ENCODE results near the gene FBRS.
"Not testable (repeated sequence)": the region's sequence is repeated elsewhere in the genome, so short reads cannot be mapped to it uniquely, and the experiment has no call there.

The FBRS gene

DNA sequence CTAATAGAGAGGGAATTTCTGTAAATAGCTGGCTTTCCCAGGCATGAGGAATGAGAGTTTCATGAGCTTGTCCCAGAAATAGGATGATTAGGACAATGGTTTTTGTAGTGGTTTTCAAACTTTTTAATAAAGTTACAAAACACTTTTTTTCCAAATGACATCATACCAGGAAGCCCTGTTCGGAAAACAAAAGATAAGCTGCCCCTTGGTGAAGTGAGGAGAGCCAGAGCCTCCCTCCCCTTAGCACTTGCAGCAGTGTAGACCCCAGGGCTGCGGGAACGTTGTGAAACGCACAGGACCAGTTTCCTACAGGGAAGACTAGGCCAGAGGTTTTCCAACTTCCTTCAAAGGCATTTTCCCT is 7.6 kb downstream of the FBRS start:
- no peak for DNase-seq

DNA sequence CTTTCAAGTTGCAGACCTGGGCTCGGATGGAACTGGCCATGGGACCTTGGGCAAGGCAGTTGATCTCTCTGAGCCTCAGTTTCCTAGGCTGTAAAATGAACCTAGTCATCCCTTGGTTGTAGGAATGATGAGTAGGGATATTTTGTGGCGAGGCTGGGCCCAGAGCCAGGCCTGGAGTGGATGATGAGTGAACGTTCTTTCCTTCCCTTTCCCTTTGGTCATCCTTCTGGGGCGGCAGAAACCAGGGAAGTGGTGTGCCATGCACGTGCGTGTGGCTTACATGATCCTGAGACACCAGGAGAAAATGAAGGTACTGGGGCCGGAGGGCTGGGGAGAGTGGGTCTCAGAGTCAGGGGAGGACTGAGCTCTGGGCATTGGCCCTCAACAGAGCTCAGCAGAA is 8.4 kb downstream of the FBRS start:
- DNase-seq: no peak

DNA sequence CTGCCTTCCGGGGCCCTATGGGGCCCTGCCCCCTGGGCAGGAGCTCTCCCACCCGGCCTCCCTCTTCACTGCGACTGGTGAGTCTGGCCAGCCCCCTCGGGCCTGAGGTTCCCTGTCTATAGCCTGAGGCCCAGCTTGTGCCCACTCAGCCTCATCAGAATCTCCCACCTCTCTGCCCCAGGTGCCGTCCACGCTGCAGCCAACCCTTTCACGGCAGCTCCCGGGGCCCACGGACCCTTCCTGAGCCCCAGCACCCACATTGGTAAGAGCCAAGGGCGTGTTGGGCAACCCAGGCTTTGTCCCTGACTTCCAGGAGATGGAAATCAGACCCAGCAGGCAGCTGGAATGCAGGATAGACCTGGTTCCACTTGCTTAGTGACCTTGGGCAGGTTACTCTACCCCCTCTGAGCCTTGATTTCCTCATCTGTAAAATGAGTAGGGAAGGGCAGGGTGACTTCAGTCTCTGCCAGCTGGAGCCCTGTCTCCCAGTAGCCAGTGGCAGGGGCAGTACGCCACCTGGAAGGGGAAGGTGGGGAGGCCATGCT is 9.2 kb downstream of the FBRS start:
- DNase-seq: no peak

DNA sequence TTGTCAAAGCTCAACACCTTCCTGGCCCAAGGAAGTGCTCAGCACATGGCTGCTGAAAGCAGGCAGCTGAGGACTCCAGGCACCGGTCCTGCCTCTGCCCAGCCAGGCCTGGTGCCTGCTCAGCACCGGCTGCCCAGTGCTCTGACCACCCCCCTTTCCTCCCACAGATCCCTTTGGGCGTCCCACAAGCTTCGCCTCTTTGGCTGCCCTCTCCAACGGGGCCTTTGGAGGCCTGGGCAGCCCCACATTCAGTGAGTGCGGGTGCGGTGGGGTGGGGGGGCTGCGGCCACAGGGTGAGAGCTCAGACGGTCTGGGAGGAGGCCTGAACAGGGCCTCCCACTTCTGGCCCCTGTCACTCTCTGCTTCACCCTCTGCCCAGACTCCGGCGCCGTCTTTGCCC is 10.2 kb downstream of the FBRS start:
- no peak for DNase-seq

DNA sequence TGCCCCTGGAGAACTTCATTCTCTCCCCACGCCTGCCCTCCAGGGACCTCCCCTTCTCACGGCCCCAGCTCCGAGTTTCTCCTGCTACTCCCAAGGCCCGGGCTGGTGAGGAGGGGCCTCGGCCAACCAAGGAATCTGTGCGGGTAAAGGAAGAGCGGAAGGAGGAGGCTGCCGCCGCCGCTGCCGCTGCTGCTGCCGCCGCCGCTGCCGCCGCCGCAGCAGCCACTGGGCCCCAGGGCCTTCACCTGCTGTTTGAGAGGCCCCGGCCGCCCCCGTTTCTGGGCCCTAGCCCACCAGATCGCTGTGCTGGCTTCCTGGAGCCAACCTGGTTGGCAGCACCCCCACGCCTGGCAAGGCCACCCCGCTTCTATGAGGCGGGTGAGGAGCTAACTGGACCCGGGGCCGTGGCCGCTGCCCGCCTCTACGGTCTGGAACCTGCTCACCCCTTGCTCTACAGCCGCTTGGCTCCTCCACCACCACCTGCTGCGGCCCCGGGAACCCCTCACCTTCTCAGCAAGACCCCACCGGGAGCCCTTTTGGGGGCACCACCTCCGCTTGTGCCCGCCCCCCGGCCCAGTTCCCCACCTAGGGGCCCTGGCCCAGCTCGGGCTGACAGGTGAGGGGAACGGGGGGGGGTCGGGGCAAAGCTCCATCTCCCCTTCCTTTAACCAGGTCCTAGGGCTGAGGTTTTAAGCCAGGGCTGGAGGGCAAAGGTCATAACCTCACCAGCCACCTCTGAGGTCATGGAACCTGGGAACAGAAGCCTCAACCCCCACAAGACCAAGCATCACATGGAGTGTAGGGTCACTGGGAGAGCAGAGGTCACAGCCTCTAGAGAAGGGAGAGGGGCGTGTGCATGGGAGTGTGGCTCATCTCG is 11.0 kb downstream of the FBRS start:
- DNase-seq: no peak

DNA sequence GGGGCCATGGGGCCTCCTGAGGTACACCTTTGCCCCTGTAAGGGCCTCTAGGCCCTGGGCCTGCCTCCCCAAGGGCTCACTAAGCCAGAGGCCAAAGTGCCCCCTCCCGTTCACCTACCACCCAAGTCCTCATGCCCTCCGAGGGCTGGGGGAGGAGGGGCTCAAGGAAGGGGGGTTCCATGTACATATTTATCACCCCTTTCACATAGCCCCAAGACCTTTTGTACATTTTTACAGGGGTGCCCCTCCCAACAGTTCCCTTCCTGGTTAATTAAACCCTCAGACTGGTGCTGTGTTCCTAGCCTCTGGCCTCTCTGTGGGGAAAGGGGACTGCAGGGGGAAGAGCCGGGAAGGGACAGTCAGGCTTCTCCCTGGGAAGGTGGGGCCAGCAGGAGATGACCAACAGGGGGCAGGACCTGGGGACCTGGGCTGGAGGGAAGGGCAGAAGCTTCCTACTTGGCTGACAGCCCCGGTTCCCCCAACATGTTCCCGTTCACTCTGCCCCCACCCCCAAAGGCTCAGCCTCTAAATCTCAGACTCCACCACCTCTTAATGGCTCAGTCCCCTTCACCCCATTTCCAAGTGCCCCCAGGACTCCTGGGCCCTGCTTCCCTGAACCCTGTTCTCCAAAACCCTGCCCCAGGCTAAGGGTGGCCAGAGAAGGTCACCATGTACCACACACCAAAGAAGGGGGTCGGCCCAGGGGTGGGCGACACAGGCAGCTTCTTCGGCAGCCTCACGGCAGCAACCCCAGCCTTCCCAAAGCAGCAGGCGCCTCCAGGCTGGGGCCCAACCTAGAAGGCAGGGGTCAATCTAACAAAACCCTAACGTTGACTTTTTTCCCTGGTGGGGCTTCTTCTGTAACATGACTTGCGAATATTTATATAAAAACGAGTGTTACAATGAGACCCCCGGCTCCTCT is 11.9 kb downstream of the FBRS start:
- DNase-seq: no peak

DNA sequence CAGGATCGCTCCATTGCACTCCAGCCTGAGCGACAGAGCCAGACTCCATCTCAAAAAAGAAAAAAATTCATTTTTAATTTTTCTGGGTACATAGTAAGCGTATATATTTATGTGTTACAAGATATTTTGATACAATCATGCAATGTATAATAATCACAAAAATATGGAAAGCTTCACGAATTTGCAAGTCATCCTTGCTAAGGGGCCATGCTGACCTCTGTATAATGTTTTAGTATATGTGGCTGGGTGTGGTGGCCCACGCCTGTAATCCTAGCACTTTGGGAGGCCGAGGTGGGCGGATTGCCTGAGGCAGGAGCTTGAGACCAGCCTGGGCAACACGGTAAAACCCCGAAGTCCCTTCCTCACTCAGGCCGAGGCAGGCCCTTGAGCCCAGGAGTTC is 16.9 kb downstream of the FBRS start:
- DNase-seq: no peak

DNA sequence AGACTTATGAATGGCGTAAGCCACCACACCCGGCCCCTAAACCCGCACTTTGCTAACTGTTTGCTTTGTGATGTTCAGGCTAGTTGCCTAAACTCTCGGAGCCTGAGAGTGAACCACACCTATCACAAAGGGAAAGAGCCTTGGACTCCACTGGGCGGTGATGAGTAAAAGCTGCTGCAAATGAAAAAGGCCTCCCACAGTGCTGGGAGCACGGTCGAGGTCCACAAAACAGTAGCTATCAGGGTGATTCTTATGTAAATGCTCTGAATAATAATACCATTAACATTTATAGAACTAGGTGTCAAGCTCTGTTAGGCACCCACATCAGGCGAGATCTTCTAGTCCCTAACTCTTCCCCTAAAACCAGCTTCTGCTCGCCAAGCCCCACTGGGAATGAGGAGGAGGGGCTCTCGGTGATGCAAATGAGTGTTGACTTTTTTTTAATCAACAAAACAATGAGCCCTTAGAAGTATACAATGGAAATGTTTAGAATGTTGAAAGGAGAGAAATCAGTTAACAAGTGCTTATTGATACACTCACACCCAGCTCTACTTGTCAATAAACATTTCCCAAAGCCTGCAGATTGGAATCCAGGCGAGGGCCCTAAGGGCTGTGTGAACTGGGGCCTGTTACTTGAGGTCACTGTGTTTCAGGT is 19.8 kb downstream of the FBRS start:
- no peak for DNase-seq

DNA sequence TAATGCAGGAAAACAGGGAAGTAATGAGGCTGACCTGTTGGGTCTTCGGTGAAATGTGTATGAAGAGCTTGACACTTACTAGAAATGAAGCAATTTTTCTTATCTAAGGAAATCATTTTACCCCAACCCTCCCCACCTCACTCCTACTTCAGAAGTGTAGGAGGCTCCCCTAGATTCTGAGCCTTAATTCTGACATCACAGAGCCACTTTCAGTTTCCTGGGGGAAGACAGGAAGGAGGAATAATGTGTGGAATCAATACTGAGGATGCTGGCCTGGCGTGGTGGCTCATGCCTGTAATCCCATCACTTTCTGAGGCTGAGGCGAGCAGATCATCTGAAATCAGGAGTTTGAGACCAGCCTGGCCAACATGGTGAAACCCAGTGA is 20.3 kb downstream of the FBRS start:
- DNase-seq: no peak

DNA sequence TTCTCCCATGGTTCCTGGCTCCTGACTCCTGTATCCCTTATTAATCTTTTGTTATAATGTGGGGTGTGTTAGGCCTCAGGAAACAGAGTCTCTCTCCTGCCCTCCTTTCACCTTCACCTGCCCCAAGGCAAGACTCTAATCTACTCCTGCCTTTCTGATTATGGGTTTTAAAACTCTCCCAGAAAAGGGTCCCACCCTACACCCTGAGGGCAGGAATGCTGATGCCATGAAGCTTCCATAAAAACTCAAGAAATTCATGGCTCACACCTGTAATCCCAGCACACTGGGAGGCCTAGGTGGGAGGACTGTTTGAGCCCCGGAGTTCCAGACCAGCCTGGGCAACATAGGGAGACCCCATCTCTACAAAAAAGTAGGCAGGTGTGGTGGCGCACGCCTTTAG is 22.1 kb downstream of the FBRS start:
- DNase-seq: no peak

DNA sequence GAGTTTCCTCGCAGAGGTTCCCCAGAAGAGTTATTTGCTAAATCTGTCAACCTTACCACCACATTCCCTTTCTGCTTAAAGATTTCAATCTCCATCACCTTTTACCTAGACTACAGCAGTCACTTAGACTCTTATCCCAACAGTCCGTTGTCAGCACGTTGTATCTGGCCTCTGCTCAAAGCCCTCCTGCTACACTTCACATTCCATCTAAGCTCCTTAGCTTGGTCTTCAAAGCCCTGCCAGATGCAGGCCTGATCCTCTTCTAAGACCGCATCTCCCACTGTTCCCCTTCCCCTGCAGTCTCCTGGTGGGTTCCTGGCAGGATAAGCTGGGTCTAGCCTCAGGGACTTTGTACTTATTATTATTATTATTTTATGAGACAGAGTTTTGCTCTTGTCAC is 30.5 kb downstream of the FBRS start:
- DNase-seq: no peak

DNA sequence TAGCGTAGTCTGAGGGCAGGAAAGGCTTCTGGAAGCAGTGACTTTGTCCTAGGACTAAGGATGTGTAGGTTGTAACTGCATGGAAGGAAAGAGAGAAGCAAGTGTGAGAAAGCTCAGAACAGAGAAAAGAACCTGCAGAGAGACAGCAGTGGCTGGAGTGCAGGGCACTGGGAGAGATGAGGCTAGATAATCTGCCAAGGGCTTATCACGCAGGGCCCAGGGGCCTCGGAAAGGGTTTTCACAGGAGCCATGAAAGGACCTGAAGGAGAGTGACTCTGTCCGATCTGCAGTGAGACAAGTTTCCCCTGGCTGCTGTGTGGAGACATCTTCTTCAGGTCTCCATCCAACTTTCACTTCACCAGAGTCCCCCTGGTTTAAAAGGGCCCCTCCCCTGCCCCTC is 33.7 kb downstream of the FBRS start:
- no peak for DNase-seq

DNA sequence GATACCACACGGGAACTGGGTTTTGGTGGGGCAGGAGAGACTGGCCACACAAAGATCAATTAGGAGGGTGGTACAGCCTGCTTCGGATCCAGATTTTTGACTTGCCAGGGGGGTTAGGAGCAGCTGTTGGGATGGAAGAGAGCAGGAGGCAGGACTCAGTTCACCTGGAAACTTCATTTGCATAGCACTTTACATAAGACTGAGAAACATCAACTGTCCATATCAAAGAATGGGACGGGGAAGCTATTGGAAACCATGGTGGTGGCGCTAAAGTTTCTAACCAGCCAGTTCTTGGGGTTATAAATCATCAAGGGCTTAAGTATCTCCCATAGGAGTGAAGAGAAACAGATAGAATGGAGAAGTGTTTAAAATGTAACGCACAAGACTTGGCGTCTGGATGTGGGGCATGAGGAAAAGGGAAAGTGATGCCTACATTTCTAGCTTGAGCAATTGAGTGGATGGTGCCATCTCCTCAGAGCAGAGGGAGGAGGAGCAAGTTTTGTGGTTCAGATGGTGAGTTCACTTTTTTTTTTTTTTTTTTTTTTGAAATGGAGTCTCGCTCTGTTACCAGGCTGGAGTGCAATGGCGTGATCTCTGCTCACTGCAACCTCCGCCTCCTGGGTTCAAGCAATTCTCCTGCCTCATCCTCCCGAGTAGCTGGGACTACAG is 34.3 kb downstream of the FBRS start:
- DNase-seq: no peak

DNA sequence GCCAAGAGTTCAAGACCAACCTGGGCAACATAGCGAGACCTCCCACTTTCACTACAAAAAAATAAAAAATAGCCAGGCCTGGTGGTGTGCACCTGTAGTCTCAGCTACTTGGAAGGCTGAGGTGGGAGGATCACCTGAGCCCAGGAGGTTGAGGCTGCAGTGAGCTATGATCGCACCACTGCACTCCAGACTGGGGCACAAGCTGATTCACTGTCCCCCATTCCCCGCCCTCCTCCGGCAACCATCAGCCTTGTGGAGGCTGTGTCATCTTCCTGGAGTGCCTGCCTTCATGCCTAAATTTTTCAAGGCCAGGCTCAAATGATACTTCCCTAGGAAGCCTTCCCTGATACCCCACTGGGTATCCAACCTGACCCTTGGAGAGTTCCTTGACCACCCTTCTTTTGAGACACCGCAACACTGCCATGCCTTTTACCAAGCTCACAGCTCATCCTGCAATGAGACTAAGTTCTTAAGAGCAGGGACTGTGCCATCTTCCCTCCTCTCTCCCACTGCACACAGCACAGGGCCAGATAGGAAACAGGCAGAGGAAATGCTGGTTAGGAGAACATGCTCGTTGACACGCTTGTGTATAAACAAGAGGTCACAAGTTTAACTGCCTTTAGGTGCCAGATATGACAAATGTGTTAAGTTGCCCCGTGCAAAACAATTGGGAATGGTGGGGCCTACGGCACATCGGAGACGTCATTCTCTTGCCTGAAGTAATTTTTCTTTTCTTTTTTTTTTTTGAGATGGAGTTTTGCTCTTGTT is 36.9 kb downstream of the FBRS start:
- DNase-seq: peak; percentile 20

DNA sequence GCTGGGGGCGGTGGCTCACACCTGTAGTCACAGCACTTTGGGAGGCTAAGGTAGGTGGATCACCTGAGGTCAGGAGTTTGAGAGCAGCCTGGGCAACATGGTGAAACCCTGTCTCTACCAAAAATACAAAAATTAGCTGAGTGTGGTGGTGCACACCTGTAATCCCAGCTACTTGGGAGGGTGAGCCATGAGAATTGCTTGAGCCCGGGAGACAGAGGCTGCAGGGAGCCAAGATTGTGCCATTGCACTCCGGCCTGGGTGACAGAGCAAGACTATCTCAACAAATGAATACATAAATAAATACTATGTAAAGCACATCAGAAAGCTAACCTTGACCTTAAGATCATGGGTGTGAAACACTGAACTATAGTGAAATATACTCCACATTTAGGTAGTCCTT is 38.4 kb downstream of the FBRS start:
- not testable (repeated sequence) for DNase-seq

DNA sequence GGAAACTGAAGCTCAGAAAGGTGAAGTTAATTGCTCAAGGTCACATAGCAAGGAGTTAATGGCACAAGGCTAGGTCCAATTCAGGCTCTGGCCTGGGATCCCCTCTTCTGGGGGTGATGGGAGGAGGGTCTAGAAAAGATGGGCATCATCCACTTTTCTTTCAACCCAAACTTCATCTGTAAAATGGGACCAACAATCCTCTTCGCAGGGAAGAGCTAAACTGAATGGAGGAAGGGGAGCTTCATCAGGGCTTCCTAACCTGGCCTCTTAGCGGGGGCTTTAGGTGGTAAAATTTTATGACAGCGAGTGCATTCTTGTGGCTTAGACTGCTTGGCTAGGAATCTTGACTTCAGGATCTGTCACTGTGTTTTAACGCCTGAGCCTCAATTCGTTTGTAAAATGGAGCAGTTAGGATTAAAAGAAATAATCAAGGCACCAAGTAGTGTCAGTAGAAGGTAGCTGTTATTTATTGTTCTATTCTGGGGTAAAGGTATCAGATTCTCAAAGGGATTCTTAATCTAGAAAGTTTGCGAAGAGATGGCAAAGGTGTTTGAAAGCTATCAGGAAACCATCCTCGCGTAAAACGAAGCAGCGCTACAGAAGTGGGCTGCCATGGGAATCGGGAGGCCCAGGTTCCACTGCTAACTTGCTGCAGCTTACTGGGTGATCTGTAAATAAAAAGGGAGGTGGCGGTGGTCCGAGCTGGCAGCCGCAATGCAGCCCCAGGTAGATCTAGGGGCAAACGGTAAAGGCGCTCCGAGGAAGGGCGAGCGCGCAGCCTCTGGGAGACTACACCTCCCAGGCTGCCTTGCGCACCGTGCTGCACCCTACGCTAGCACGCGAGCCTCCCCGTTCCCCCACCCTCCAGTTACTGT is 39.3 kb downstream of the FBRS start:
- DNase-seq: peak; percentile 96

DNA sequence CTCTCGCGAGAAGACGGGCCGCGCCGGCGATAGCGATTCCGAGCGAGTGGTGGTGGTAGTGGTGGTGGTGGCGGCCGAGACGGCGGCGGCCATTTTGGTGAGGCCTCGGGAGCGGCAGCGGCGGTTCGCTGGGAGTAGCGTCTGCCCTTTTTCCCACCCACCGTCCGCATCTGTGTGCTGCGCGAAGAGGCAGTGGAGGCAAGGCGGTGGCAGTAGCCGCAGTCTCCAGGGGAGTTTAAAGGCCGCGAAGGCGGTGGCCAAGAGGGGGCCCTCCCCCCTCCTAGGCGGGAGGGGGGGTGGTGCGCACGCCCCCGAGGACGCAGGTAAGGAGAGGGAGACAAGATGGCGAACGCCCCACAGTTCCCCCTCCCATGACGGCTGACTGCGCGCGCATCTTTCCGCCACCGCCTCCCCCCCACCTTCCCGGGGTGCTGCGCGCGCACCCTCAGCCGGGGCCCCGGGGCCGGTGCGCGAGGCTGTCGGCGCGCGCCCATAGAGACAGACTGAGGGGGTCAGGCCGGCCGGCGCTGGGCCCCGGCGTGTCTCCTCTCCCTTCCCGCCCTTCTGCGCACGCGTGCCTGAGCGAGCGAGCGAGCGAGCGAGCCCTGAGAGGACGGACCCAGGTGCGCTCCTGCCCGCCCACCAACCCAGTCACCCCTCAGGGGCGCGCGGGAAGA is 40.0 kb downstream of the FBRS start:
- DNase-seq: peak; percentile 86

DNA sequence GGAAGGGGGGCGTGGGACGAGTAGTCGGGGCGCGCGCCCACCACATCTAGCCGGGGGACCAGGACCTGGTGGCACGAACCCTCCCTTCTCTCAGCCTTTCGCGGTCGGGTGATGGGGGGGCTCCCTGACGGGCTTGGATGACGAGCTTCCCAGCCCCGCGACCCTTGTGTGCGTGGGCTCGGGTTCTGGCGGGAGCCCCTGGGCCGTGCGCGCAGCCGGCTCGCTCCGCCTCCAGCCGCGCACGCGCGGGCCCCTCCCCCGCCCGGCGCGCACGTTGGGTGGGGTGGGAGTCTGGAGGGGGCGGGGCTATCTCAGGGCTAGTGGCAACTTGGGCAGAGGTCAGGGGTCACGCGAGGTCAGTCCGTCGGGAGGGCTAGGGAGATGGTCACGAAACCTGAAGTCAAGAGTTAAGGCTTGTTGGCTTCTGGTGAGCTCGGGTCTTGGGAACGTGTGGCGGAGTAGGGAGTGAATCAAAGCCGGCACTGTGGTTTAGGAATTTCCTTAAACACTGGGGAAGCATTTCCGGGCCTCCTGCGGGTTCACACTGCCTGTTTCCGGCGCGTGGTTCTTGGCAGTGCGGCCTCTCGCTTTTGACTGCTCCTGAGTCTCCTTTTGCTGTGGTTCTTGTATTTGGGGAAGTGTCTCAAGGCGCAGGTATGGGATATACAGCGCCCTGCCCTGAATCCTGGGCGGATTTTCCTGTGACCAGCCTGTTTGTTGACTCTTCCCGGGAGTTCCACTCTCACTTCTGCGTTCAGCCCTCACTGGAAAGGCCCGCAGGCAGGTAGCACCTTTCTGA is 40.8 kb downstream of the FBRS start, which contains the start of gene SRCAP:
TSS of gene SRCAP (plus strand) at position 356 of the 799 bp plus-strand sequence. CDS start 1,654 bp downstream, outside the sequence.
- DNase-seq: peak; percentile 73

DNA sequence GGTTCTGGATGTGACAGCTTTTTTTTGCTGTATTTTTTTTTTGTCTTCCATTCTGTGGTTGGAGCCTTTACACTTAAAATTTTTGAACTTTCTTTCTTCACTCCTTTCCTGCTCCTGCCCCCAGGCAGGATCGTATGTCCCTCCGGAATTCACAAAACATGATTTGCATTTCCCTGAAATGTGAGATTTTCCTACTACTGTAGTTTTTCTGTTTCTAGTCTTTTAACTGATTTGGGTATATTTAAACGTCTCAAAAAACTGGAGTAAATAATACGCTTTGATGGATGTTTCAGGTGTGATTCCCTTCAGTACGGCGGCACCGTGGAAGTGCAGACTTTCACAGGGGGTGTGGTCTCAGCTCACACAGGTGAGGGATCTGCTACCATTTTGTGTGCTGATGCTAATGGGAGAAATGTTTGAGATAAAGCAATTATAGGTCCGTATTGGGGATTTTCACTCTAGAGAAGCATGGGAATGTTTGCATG is 41.4 kb downstream of the FBRS start:
- DNase-seq: no peak
